Panc1 (cell line): ENCODE data around the gene SLC35A4. TPM values are rescaled to one million over a fixed set of nuclear protein-coding genes. Genes with fewer than 3 reads are reported as not detected.

Experiments used
- ATAC-seq: fragments of 200-7000 bp; cut with Tn5 transposase; 2 replicates; pipeline ENCODE4 v1.9.1; 2020; ENCODE audit warnings: mild to moderate bottlenecking, moderate library complexity
- BruUV-seq: library from RNA; stranded (reverse); fragments of 400-500 nt; replicated peaks from 2 replicates; lab custom pipeline; 2021; lab: Mats Ljungman, UMichigan
- CTCF ChIA-PET: fragments of 300-600 bp; sonication (Branson Sonifier 250); formaldehyde crosslinking; loops from one replicate; lab custom pipeline; 2022; ENCODE audit warnings: antibody characterized with exemption; lab: Charles Lee
- POLR2A ChIA-PET: fragments of 300-600 bp; sonication (Branson Sonifier 250); formaldehyde crosslinking; loops from one replicate; lab custom pipeline; 2022; ENCODE audit warnings: antibody characterized with exemption; lab: Charles Lee
- DNase-seq: peaks from one replicate; pipeline ENCODE4 v3.0.0-alpha.2; 2010; ENCODE audit warnings: low read depth, low spot score
- H3K27ac ChIP-seq: 2 replicates; pipeline ENCODE4 v1.5.1; 2011; ENCODE audit warnings: mild to moderate bottlenecking, low read length, inconsistent platforms
- H3K27me3 ChIP-seq: fragments of 200-500 bp; sonication (Bioruptor generic); 2 replicates; pipeline ENCODE4 v1.6.0; 2014; ENCODE audit warnings: low read length, inconsistent platforms; ENCODE audit not compliant: control insufficient read depth, insufficient read depth
- H3K36me3 ChIP-seq: fragments of 200-500 bp; sonication (Bioruptor generic); 2 replicates; pipeline ENCODE4 v1.5.1; 2014; ENCODE audit warnings: inconsistent platforms, mild to moderate bottlenecking, low read length, moderate library complexity; ENCODE audit not compliant: control insufficient read depth, insufficient read depth
- H3K4me1 ChIP-seq: 2 replicates; pipeline ENCODE4 v1.5.1; 2011; ENCODE audit warnings: inconsistent platforms, mild to moderate bottlenecking, low read length, moderate library complexity; ENCODE audit not compliant: control insufficient read depth, insufficient read depth
- H3K4me3 ChIP-seq, 2 experiments: 2 replicates each; pipeline ENCODE4 v1.5.1; 2011 to 2012; ENCODE audit warnings: low read depth in 2 of 2, low read length in 2 of 2, mild to moderate bottlenecking in 2 of 2, inconsistent platforms in 1 of 2, moderate library complexity in 1 of 2
- H3K9me3 ChIP-seq: fragments of 200-500 bp; sonication (Bioruptor generic); 2 replicates; pipeline ENCODE4 v1.5.1; 2014; ENCODE audit warnings: low read depth, mild to moderate bottlenecking, inconsistent platforms, low read length, moderate library complexity; ENCODE audit not compliant: control insufficient read depth, insufficient read depth
- CTCF ChIP-seq: fragments of 450-650 bp; IDR thresholded peaks from 2 replicates; pipeline ENCODE4 v1.5.1; 2017; ENCODE audit warnings: mild to moderate bottlenecking
- POLR2AphosphoS5 ChIP-seq: IDR thresholded peaks from 2 replicates; pipeline ENCODE4 v1.6.1; 2012; ENCODE audit warnings: mild to moderate bottlenecking, low read depth, low read length, moderate library complexity
- SIN3A ChIP-seq: IDR thresholded peaks from 2 replicates; pipeline ENCODE4 v1.6.1; 2012; ENCODE audit warnings: low read depth, mild to moderate bottlenecking, low read length, moderate library complexity, borderline replicate concordance; ENCODE audit not compliant: insufficient read depth
- TCF7L2 ChIP-seq: IDR thresholded peaks from 2 replicates; pipeline ENCODE4 v1.6.1; 2011; ENCODE audit warnings: mild to moderate bottlenecking, low read depth, low read length, inconsistent platforms
- in situ Hi-C: cut with HindIII; loops from 2 replicates; pipeline ENCODE4 v1.10.0; 2016; ENCODE audit warnings: low sequenced_read_pairs, low pct_unique_long_range_greater_than_20kb
- intact Hi-C: fragments of 100-400 bp; cut with micrococcal nuclease; formaldehyde crosslinking; loops from one replicate; pipeline ENCODE4 v1.10.0; 2022; ENCODE audit not compliant: unreplicated experiment
- total RNA-seq: library from RNA; stranded (reverse); gene quantifications from one replicate; pipeline ENCODE4 v1.2.1, GENCODE V29; 2021; ENCODE audit not compliant: unreplicated experiment
- TF ChIP-seq, protein P1 (sequence below), 2 experiments: IDR thresholded peaks; 2 replicates each; pipeline ENCODE4 v1.6.1; 2011 to 2012; ENCODE audit warnings: low read depth in 2 of 2, control low read depth in 1 of 2, low read length in 1 of 2, mild to moderate bottlenecking in 1 of 2, moderate library complexity in 1 of 2; ENCODE audit not compliant: insufficient read depth in 1 of 2

The SLC35A4 gene
- total RNA-seq, 1 experiment from 2014 or later = 96.7 TPM

DNA sequence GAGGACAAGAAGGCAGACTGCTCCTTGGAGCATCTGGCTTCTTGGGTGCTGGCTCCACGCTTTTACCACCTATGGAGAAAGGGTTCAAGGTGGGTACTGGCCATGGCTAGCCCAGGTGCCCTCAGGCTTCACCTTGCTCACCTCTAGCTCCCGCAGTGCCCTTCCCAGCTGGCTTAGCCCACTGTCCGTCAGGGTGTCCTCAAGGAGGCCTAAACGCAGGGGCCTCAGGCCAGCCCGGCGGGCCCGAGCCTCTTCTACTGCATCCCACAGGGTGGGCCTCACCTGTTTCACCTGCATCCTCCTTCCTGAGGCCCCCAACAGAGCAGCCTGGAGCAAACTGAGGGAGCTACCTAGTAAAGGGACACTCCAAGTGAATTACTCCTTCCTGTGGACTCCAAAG lies 9.1 kb downstream of the SLC35A4 start:
- H3K4me3 ChIP-seq = no peak overlapping the region
- ChIA-PET POLR2A (interaction anchor here (0.6 kb wide), 1 partner anchor 97 kb away, joined by 4 read pairs; no protein-coding TSS in a partner anchor), CTCF (no interaction called here)
- no peak for ATAC-seq
- H3K27me3 ChIP-seq = no peaks in the 10 kb centered on the region
- no TSS peak for BruUV-seq
- no peaks in the 10 kb centered on the region for H3K9me3 ChIP-seq
- H3K4me1 ChIP-seq = no peaks in the 10 kb centered on the region
- no peak overlapping the region for H3K27ac ChIP-seq
- no peaks in the 10 kb centered on the region for H3K36me3 ChIP-seq
- in situ Hi-C loops = no loop called here
- intact Hi-C loops = loop anchor here (10.0 kb wide), 1 partner anchor 141 kb away; no protein-coding TSS in a partner anchor
- DNase-seq = no peak
- TF ChIP-seq, protein P1, sequence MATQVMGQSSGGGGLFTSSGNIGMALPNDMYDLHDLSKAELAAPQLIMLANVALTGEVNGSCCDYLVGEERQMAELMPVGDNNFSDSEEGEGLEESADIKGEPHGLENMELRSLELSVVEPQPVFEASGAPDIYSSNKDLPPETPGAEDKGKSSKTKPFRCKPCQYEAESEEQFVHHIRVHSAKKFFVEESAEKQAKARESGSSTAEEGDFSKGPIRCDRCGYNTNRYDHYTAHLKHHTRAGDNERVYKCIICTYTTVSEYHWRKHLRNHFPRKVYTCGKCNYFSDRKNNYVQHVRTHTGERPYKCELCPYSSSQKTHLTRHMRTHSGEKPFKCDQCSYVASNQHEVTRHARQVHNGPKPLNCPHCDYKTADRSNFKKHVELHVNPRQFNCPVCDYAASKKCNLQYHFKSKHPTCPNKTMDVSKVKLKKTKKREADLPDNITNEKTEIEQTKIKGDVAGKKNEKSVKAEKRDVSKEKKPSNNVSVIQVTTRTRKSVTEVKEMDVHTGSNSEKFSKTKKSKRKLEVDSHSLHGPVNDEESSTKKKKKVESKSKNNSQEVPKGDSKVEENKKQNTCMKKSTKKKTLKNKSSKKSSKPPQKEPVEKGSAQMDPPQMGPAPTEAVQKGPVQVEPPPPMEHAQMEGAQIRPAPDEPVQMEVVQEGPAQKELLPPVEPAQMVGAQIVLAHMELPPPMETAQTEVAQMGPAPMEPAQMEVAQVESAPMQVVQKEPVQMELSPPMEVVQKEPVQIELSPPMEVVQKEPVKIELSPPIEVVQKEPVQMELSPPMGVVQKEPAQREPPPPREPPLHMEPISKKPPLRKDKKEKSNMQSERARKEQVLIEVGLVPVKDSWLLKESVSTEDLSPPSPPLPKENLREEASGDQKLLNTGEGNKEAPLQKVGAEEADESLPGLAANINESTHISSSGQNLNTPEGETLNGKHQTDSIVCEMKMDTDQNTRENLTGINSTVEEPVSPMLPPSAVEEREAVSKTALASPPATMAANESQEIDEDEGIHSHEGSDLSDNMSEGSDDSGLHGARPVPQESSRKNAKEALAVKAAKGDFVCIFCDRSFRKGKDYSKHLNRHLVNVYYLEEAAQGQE (IDR thresholded peaks at IDR 0.05; ENCODE audit: insufficient read depth in 1 of 2, low read depth in 2 of 2, low read length in 1 of 2) = no peak
- TF ChIP-seq CTCF = no peak
- TF ChIP-seq SIN3A = no peak
- no peak for TF ChIP-seq POLR2AphosphoS5
- no peak for TF ChIP-seq TCF7L2

GRCh38 chr5:140574165-140574564 lies 9.5 kb downstream of the SLC35A4 start:
- Histone ChIP-seq H3K27me3 (no peaks in the 10 kb centered on the region), H3K36me3 (no peaks in the 10 kb centered on the region), H3K27ac (no peak overlapping the region), H3K9me3 (no peaks in the 10 kb centered on the region), H3K4me1 (no peaks in the 10 kb centered on the region), H3K4me3 (no peak overlapping the region)
- TF ChIP-seq SIN3A (no peak), TCF7L2 (no peak), CTCF (no peak), POLR2AphosphoS5 (no peak)
- TF ChIP-seq, protein P1 (IDR thresholded peaks at IDR 0.05; ENCODE audit: insufficient read depth in 1 of 2, low read depth in 2 of 2, low read length in 1 of 2) = no peak
- in situ Hi-C loops = no loop called here
- no TSS peak for BruUV-seq
- DNase-seq (no peak), ATAC-seq (no peak)
- CTCF ChIA-PET = no interaction called here
- POLR2A ChIA-PET = interaction anchor here (0.5 to 0.6 kb wide), 2 partner anchors 98 to 396 kb away, joined by 3 to 4 read pairs; no protein-coding TSS in a partner anchor
- intact Hi-C loops = loop anchor here (10.0 kb wide), 1 partner anchor 141 kb away; no protein-coding TSS in a partner anchor
